Osteoblast (primary cell): Measurements from ENCODE around the gene ANKRD40. TPM values are rescaled to one million over a fixed set of nuclear protein-coding genes. Genes with fewer than 3 reads are reported as not detected.

Source experiments
- DNase-seq: peaks from one replicate; pipeline ENCODE4 v3.0.0; 2011; ENCODE audit warnings: low spot score, mixed read lengths; ENCODE audit not compliant: insufficient read length; ENCODE audit errors: missing footprints
- H2AFZ ChIP-seq: 2 replicates; pipeline ENCODE4 v1.6.0; 2011; ENCODE audit warnings: mild to moderate bottlenecking, low read length
- H3K27ac ChIP-seq: 2 replicates; pipeline ENCODE4 v1.5.1; 2011; ENCODE audit warnings: mild to moderate bottlenecking, low read depth, low read length, moderate library complexity
- H3K27me3 ChIP-seq: 2 replicates; pipeline ENCODE4 v1.6.0; 2012; ENCODE audit warnings: mild to moderate bottlenecking, control low read depth, inconsistent platforms, low read length, moderate library complexity; ENCODE audit not compliant: insufficient read depth
- H3K36me3 ChIP-seq: 2 replicates; pipeline ENCODE4 v1.5.1; 2011; ENCODE audit warnings: mild to moderate bottlenecking, low read length, control low read depth, moderate library complexity; ENCODE audit not compliant: insufficient read depth
- H3K4me1 ChIP-seq: 2 replicates; pipeline ENCODE4 v1.5.1; 2011; ENCODE audit warnings: mild to moderate bottlenecking, low read length, control low read depth, moderate library complexity; ENCODE audit not compliant: insufficient read depth
- H3K4me2 ChIP-seq: 2 replicates; pipeline ENCODE4 v1.6.0; 2011; ENCODE audit warnings: mild to moderate bottlenecking, low read length; ENCODE audit not compliant: insufficient read depth
- H3K4me3 ChIP-seq: fragments of 200-600 bp; sonication (generic); 3 replicates; pipeline ENCODE4 v1.5.1; 2012; ENCODE audit warnings: mild to moderate bottlenecking, low read length, inconsistent platforms; ENCODE audit not compliant: insufficient read depth
- H3K79me2 ChIP-seq: 2 replicates; pipeline ENCODE4 v1.6.0; 2012; ENCODE audit warnings: mild to moderate bottlenecking, low read length, control low read depth, inconsistent platforms; ENCODE audit not compliant: insufficient read depth
- H3K9me3 ChIP-seq: 2 replicates; pipeline ENCODE4 v1.5.1; 2011; ENCODE audit warnings: low read depth, low read length, control low read depth
- H4K20me1 ChIP-seq: 2 replicates; pipeline ENCODE4 v1.6.0; 2012; ENCODE audit warnings: mild to moderate bottlenecking, low read length, control low read depth; ENCODE audit not compliant: insufficient read depth
- CTCF ChIP-seq: IDR thresholded peaks from 2 replicates; pipeline ENCODE4 v1.5.1; 2011; ENCODE audit warnings: mild to moderate bottlenecking, low read depth, low read length, moderate library complexity; ENCODE audit errors: extremely low read depth
- total RNA-seq: library from RNA; depleted of rRNA; stranded (reverse); fragments of >200 nt; gene quantifications from 2 replicates; pipeline ENCODE4 v1.2.3, GENCODE V29; 2012

Gene ANKRD40
- total RNA-seq, 1 donor = 42.7 TPM

- no peaks in the 10 kb centered on the region for H3K9me3 ChIP-seq
These were observed 27.6 kb downstream of the ANKRD40 start for GRCh38 chr17:50680126-50680525.

GRCh38 chr17:50679008-50679544, 28.6 kb downstream of the ANKRD40 start:
- no peak overlapping the region for H3K4me3 ChIP-seq
- DNase-seq = no peak
- no peak overlapping the region for H3K4me2 ChIP-seq
- H3K27me3 ChIP-seq = no peaks in the 10 kb centered on the region
- peaks cover 5% of the 10 kb centered on the region for H3K36me3 ChIP-seq
- TF ChIP-seq CTCF = no peak
- peaks cover 10% of the 10 kb centered on the region for H3K4me1 ChIP-seq
- no peak overlapping the region for H2AFZ ChIP-seq
- no peaks in the 10 kb centered on the region for H4K20me1 ChIP-seq
- no peaks in the 10 kb centered on the region for H3K9me3 ChIP-seq
- H3K27ac ChIP-seq = no peak overlapping the region
- no peaks in the 10 kb centered on the region for H3K79me2 ChIP-seq

More at GRCh38 chr17:50680126-50680525, 27.6 kb downstream of the ANKRD40 start:
- H4K20me1 ChIP-seq = no peaks in the 10 kb centered on the region
- H3K4me2 ChIP-seq = no peak overlapping the region
- H2AFZ ChIP-seq = no peak overlapping the region
- TF ChIP-seq CTCF = no peak
- H3K36me3 ChIP-seq = peaks cover 5% of the 10 kb centered on the region
- no peak overlapping the region for H3K27ac ChIP-seq
- no peaks in the 10 kb centered on the region for H3K79me2 ChIP-seq
- peaks cover 10% of the 10 kb centered on the region for H3K4me1 ChIP-seq
- H3K27me3 ChIP-seq = no peaks in the 10 kb centered on the region
- no peak for DNase-seq
- H3K4me3 ChIP-seq = no peak overlapping the region

GRCh38 chr17:50677851-50678375, 29.8 kb downstream of the ANKRD40 start:
- TF ChIP-seq CTCF = no peak
- no peak for DNase-seq
- Histone ChIP-seq H4K20me1 (no peaks in the 10 kb centered on the region), H3K9me3 (no peaks in the 10 kb centered on the region), H3K27ac (no peak overlapping the region), H3K4me2 (no peak overlapping the region), H3K79me2 (no peaks in the 10 kb centered on the region), H3K36me3 (peaks cover 5% of the 10 kb centered on the region), H3K4me3 (no peak overlapping the region), H3K27me3 (no peaks in the 10 kb centered on the region), H3K4me1 (peaks cover 10% of the 10 kb centered on the region), H2AFZ (no peak overlapping the region)

GRCh38 chr17:50676065-50676975, 31.4 kb downstream of the ANKRD40 start:
- H3K4me1 ChIP-seq = peaks cover 12% of the 10 kb centered on the region
- H3K27ac ChIP-seq = no peak overlapping the region
- TF ChIP-seq CTCF = no peak
- H3K36me3 ChIP-seq = peaks cover 5% of the 10 kb centered on the region
- no peaks in the 10 kb centered on the region for H3K27me3 ChIP-seq
- H3K4me3 ChIP-seq = no peak overlapping the region
- no peaks in the 10 kb centered on the region for H3K9me3 ChIP-seq
- no peaks in the 10 kb centered on the region for H4K20me1 ChIP-seq
- H2AFZ ChIP-seq = no peak overlapping the region
- no peak for DNase-seq
- H3K79me2 ChIP-seq = no peaks in the 10 kb centered on the region
- H3K4me2 ChIP-seq = no peak overlapping the region
